Thoracic aorta (tissue), 2 donors: ENCODE results near the gene SYNE1. TPM values are rescaled to one million over a fixed set of nuclear protein-coding genes. Genes with fewer than 3 reads are reported as not detected.

ENCODE experiments used
- ATAC-seq: fragments of 150-250 bp; one replicate; pipeline ENCODE4 v1.8.0; 2017; ENCODE audit warnings: low read depth; ENCODE audit not compliant: insufficient number of reproducible peaks, low FRiP score
- DNase-seq: peaks from one replicate; pipeline ENCODE4 v3.0.0-alpha.2; 2020; ENCODE audit warnings: low spot score
- H3K27ac ChIP-seq, 2 donors: fragments of 200-600 bp; sonication (generic); 1 replicate in 1 of 2; 2 replicates in 1 of 2; pipeline ENCODE4 v1.5.1; 2016; ENCODE audit warnings: mild to moderate bottlenecking in 2 of 2, moderate library complexity in 2 of 2
- H3K27me3 ChIP-seq: fragments of 200-600 bp; sonication (generic); replicated peaks from 2 replicates; pipeline ENCODE4 v1.6.0; 2016; ENCODE audit warnings: mild to moderate bottlenecking; ENCODE audit not compliant: insufficient read depth
- H3K36me3 ChIP-seq: fragments of 200-600 bp; sonication (generic); one replicate; pipeline ENCODE4 v1.5.1; 2016
- H3K4me1 ChIP-seq, 2 donors: fragments of 200-600 bp; sonication (generic); 1 replicate in 1 of 2; 2 replicates in 1 of 2; pipeline versions ENCODE4 v1.5.1 to v1.6.0; 2016; ENCODE audit warnings: low read depth in 2 of 2, mild to moderate bottlenecking in 1 of 2; ENCODE audit not compliant: control insufficient read depth in 1 of 2
- H3K4me3 ChIP-seq: fragments of 200-600 bp; sonication (generic); 2 replicates; pipeline ENCODE4 v1.5.1; 2016; ENCODE audit warnings: mild to moderate bottlenecking
- H3K9me3 ChIP-seq: fragments of 200-600 bp; sonication (generic); 2 replicates; pipeline ENCODE4 v1.5.1; 2016
- CTCF ChIP-seq: fragments of 200-600 bp; sonication (generic); IDR thresholded peaks from one replicate; pipeline ENCODE4 v1.5.1; 2019; ENCODE audit warnings: antibody characterized with exemption
- total RNA-seq, 2 donors: library from RNA; depleted of rRNA; stranded (reverse); fragments of >200 nt; gene quantifications; one replicate each; pipeline versions ENCODE4 v1.1.0 to v1.2.3, GENCODE V29; 2016

SYNE1 gene
- total RNA-seq, 2 donors from 2014 or later, result 462 to 552 TPM

DNA sequence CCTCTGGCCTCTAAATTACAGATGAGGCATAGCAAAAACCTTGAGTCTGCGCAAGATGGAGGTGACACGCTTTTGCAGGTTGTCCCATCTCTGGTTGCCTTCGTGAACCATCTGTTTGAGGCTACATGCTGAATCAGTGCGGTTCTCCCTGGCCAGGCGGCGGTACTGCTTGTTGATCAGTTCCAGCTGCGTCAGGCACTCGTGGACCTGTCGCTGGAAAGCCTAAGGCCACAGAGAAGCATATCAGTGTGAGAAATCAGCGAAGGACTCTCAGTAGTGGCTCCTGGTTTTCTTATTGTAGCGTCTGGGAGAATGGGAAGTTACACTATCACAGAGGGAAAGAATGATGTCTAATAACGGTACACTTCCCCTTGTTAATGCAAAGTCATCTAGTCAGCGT lies 485.2 kb downstream of the SYNE1 start:
- DNase-seq, result no peak
- Histone ChIP-seq H3K4me1 (peaks cover under 1 to 15% of the 10 kb centered on the region in 2 donors), H3K36me3 (peaks cover 60% of the 10 kb centered on the region), H3K9me3 (no peaks in the 10 kb centered on the region), H3K27me3 (no peaks in the 10 kb centered on the region), H3K27ac (no peak overlapping the region), H3K4me3 (no peak overlapping the region)
- ATAC-seq, result no peak
- TF ChIP-seq CTCF, result no peak

DNA sequence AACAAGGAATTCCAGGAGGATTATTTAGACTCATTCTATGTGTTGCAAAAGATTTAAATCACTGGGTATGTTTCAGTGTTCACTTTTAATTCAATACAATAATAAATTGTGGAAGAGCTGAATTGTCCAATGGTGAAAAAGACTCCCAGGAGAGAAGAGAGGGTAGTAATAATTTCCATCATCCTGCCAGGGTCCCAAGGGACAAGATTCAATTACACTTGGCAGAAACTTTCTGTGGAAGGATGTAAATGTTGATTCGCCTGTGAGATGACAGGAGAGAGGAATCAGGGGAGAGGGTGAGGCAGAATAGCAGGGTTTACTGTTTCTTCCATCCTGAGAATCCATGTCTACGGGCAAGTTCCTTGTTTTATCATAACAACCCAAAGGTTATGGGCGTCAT lies 487.0 kb downstream of the SYNE1 start:
- peaks cover 58% of the 10 kb centered on the region for H3K36me3 ChIP-seq
- no peak for TF ChIP-seq CTCF
- ATAC-seq (no peak), DNase-seq (no peak)
- no peak overlapping the region for H3K4me3 ChIP-seq
- H3K27me3 ChIP-seq, result no peaks in the 10 kb centered on the region
- H3K9me3 ChIP-seq, result no peaks in the 10 kb centered on the region
- H3K27ac ChIP-seq, result no peak overlapping the region
- peaks cover 4 to 21% of the 10 kb centered on the region in 2 donors for H3K4me1 ChIP-seq

GRCh38 chr6:152148412-152148811 lies 488.8 kb downstream of the SYNE1 start:
- Histone ChIP-seq H3K4me3 (no peak overlapping the region), H3K9me3 (no peaks in the 10 kb centered on the region), H3K27ac (no peak overlapping the region), H3K27me3 (no peaks in the 10 kb centered on the region), H3K36me3 (peaks cover 61% of the 10 kb centered on the region), H3K4me1 (peaks cover 4 to 21% of the 10 kb centered on the region in 2 donors)
- DNase-seq (no peak), ATAC-seq (no peak)
- no peak for TF ChIP-seq CTCF

DNA sequence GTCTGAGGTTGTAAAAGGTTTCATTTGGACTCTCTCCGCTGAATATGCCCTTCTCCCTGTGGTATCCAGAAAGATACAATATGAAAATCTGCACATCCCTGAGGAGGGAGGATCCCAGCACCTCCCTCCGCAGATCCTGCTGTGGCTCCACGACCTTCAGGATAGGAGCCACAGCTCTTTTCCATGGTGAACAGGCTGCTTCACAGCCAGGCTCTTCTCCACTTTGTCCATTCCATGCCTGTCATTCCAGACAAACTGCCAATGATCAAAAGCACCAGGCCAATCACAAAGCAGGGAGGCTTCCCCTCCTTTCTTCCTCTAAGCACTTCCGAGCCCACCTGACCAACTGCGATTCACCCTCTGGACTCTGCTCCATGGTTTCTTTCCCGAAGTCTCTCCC lies 489.9 kb downstream of the SYNE1 start:
- no peaks in the 10 kb centered on the region for H3K27me3 ChIP-seq
- peaks cover 4 to 21% of the 10 kb centered on the region in 2 donors for H3K4me1 ChIP-seq
- ATAC-seq (no peak), DNase-seq (no peak)
- H3K36me3 ChIP-seq, result peaks cover 64% of the 10 kb centered on the region
- no peak overlapping the region for H3K4me3 ChIP-seq
- TF ChIP-seq CTCF, result no peak
- H3K9me3 ChIP-seq, result no peaks in the 10 kb centered on the region
- H3K27ac ChIP-seq, result no peak overlapping the region

DNA sequence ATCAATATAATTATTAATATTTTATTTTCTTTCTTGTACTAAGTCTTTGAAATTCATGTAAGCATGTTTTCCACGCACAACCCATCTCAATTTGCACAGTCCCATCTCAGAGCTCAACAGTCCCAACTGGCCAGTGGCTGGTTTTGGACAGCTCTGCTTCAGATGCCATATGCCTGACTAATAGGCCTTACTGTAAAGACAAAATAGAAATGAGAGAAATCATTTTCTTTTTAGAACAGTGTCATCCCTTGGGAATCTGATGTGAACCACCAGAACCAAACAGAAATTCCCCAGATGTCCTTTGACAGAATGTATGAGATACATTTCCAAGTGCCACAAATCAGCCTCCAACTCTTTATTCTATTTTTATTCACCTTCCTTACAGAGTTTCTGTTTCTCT lies 490.8 kb downstream of the SYNE1 start:
- peaks cover 4 to 21% of the 10 kb centered on the region in 2 donors for H3K4me1 ChIP-seq
- ATAC-seq, result no peak
- H3K9me3 ChIP-seq, result no peaks in the 10 kb centered on the region
- H3K27ac ChIP-seq, result no peak overlapping the region
- no peak for TF ChIP-seq CTCF
- no peaks in the 10 kb centered on the region for H3K27me3 ChIP-seq
- H3K36me3 ChIP-seq, result peaks cover 60% of the 10 kb centered on the region
- H3K4me3 ChIP-seq, result no peak overlapping the region
- no peak for DNase-seq
